Measurements from ENCODE around the gene CNOT4. TPM values are rescaled to one million over a fixed set of nuclear protein-coding genes. Genes with fewer than 3 reads are reported as not detected.

CNOT4 gene
- total and polyA plus RNA-seq, 2 of the 8 experiments (the other 6 are each of a cell fraction or from before 2014, with no cell fraction given) = 10.9 to 25.8 TPM

GRCh38 chr7:135335628-135336139 is 174.2 kb downstream of the CNOT4 start (continued):
- no peak; a peak in 1 of 4 replicates for TF ChIP-seq HDAC2 (IDR thresholded peaks at IDR 0.05; ENCODE audit: borderline replicate concordance in 1 of 2, low read depth in 2 of 2, low read length in 2 of 2)
- TF ChIP-seq ATF2 (IDR thresholded peaks at IDR 0.05; ENCODE audit: low read length) = no peak; the same call in 1 of the 2 replicates
- TF ChIP-seq CBX5 (IDR thresholded peaks at IDR 0.05; ENCODE audit: low read depth, low read length) = no peak
- no peak for TF ChIP-seq SAP30 (IDR thresholded peaks at IDR 0.05; ENCODE audit: insufficient read depth, insufficient replicate concordance, low read length)
- no peak for TF ChIP-seq TBP (IDR thresholded peaks at IDR 0.05; ENCODE audit: low read depth, low read length)
- TF ChIP-seq BRCA1 (IDR thresholded peaks at IDR 0.05; ENCODE audit: low read depth, low read length) = no peak
- TF ChIP-seq CBX8 (IDR thresholded peaks at IDR 0.05; ENCODE audit: borderline replicate concordance, low read depth, low read length) = no peak
- no peak for TF ChIP-seq BACH1 (IDR thresholded peaks at IDR 0.05; ENCODE audit: low read length)
- 0 out of 2 replicates have a peak, but pooled peaks have one; percentile 25 for TF ChIP-seq RBBP5 (IDR thresholded peaks at IDR 0.05; ENCODE audit: borderline replicate concordance, low read depth, low read length)
- TF ChIP-seq TCF12 (IDR thresholded peaks at IDR 0.05; ENCODE audit: low read depth, low read length) = no peak
- TF ChIP-seq POLR2A (IDR thresholded peaks at IDR 0.05; ENCODE audit: control extremely low read depth in 1 of 2, low read depth in 2 of 2, low read length in 2 of 2) = no peak
- peak; percentile 40 for TF ChIP-seq CTBP2 (IDR thresholded peaks at IDR 0.05; ENCODE audit: borderline replicate concordance, insufficient read depth, insufficient read length, low read length)
- no peak; the same call in 1 of the 2 replicates for TF ChIP-seq SP1 (IDR thresholded peaks at IDR 0.05; ENCODE audit: low read depth, low read length)
- no peak for TF ChIP-seq SIX5 (IDR thresholded peaks at IDR 0.05; ENCODE audit: low read depth, low read length)
- no peak for TF ChIP-seq SP2 (IDR thresholded peaks at IDR 0.05; ENCODE audit: low read length)
- TF ChIP-seq GABPA (IDR thresholded peaks at IDR 0.05; ENCODE audit: borderline replicate concordance, insufficient read depth, low read length) = no peak
- TF ChIP-seq, protein P1, sequence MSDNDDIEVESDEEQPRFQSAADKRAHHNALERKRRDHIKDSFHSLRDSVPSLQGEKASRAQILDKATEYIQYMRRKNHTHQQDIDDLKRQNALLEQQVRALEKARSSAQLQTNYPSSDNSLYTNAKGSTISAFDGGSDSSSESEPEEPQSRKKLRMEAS (IDR thresholded peaks at IDR 0.05) = peak; percentile 58
- no peak for TF ChIP-seq MAFK (IDR thresholded peaks at IDR 0.05; ENCODE audit: low read depth, low read length)
- no peak for TF ChIP-seq TAF1 (IDR thresholded peaks at IDR 0.05; ENCODE audit: low read depth, low read length)
- peak; percentile 63 for TF ChIP-seq ASH2L (IDR thresholded peaks at IDR 0.05; ENCODE audit: low read length)
- TF ChIP-seq FOSL1 (IDR thresholded peaks at IDR 0.05; ENCODE audit: insufficient read depth, low read depth, low read length) = no peak
- no peak for TF ChIP-seq RXRA (IDR thresholded peaks at IDR 0.05; ENCODE audit: insufficient read depth, low read depth, low read length)
- no peak for TF ChIP-seq KDM4A (IDR thresholded peaks at IDR 0.05; ENCODE audit: low read depth, low read length, severe bottlenecking)
- TF ChIP-seq TEAD4 (IDR thresholded peaks at IDR 0.05; ENCODE audit: low read depth, low read length) = peak; percentile 82
- no peak for TF ChIP-seq HDAC6 (IDR thresholded peaks at IDR 0.05; ENCODE audit: low read depth, low read length)
